ENCODE data around the gene STK32C.

DNA sequence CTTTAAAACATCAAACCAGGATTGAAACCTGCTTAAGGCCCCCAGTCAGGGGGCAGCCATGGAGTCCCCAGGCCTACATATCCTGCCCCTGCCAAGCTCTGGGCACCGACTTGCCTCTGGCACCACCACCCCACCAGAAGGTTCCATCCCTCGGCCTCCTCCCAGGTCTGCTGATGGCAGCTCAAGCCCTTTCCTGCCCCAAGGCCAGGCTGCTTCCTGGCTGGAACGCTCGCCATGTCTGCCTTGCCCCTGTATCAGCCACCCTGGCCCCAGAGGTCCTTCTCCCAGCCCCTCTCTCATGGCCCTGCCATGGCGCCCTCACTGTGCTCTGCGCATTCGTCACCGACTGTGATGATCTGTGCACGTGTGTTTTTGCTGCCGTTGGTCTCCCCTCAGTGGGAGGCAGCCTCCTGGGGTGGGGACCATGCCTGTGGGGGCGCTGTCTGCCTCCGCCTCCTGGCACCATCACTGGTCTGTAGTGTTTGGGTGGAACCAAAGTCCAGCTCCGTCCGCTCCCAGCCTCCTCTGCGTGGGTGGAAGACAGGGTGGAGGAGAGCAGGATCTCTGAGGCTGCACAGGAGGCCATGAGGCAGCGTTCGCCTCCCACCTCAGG lies 117.8 kb downstream of the STK32C start:
- TF ChIP-seq EZH2 (IDR thresholded peaks at IDR 0.05) (no peak), POLR2AphosphoS5 (IDR thresholded peaks at IDR 0.05; ENCODE audit: borderline replicate concordance, low read depth, low read length) (no peak)

Data from SK-N-MC (cell line).